Inferior parietal cortex (tissue), 1 donor: Measurements from ENCODE around the gene ROBO3.

Experiments
- DNase-seq: peaks from one replicate; pipeline ENCODE4 v3.0.0-alpha.2; 2016; ENCODE audit errors: extremely low spot score

ROBO3 gene

DNA sequence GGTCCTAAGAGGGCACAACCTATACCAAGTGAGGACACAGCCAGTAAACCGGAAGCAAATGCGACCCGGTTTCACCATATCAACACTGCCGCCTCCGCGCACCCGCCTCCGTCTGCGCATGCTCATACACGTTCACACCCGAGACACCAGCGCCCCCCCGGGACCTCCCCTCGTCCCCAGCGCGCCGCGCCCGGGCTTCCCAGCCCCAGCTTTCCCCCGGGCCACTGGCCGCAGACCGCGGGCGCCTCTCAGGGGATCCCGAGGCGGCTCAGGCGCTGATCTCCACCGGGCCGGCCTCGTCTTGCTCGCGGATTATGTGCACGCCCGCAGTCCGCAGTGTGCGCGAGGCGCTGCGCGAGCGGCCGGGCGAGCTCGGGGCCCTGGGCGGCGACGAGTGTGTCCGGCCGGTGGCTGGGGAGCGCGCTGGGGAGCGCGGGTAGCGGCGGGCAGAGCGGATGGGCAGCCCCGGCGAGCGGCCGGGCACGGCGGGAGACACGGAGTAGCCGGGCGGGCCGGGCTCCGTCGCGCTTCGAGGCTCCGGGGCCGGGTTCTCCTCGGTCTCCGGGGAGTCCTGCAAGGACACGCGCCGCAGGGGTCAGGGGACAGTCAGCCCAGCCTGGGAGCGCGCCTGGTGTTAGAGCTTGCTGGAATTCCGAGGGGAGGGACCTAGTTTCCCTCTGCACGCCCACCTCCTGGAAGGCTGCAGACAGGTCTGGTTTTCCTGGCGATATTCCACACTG, 55.8 kb downstream of the ROBO3 start:
- DNase-seq: no peak

DNA sequence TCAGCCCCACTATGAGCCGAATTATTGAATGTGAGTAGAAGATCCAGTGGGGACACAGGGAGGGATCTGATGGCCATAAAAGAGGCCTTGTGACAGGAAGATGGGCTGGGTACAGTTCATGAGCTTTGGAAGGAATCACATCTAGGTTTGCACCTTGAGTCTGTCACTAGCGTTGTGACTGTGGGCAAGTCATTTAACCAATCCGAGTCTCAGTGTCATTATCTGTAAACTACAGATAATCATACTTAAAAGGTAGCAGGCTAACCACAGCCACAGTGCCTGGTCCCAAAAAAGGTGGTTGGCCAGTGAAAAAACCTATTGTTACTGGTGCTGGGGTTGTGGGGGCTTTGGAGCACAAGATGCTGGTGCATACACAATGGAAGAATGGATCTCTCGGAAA, 57.6 kb downstream of the ROBO3 start:
- DNase-seq: no peak

DNA sequence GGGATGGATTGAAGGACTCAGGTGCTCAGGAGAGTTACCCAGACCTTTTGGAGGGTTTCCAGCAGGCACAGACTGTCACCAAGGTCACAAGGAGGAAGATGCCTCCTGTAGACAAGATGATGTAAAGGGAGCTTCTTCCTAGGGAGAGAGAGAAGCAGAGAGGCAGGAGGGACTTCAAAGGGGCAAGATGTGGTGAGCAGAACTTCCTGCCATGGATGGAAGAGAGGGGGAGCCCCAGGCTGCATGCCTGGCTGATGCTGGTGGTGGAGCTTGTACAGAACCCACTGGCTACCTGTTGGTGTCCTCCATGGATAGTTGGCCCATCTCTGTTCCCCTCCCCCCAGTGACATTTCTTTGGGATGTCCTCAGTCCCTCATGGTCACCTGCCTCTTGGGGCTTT, 58.1 kb downstream of the ROBO3 start:
- DNase-seq: no peak

DNA sequence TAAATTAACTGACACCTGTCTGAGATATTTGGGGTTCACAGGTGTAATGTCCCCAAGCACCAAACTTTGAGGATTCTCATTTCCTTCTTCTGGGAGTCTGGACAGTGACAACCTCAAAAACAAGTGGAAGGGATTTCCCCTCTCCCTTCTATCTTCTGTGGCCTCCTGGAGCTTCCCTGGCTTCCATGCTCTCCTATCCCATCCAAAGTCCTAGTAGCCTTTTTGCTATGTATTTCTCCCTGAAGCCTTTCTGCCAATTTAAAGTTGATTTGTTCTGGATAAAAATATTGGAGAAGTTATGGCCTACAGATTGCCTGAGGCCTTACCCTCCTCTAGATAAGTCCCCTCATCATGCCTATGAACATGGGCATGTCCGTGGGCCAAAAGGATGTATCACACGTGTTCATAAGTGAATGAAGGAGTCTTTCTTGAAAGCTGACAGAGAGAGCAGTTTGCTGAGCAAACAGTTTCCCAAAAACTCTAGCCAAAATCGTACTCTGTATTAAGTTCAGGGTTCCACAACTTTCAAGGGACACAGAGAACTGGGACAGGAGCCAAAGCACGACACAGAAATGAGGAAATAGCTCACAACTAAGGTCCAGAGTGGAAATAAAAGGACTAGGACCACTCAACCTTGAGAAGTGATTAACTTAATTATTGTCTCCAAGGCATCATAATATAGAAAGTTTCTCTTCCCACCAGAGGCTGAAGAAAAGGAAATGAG, 63.9 kb downstream of the ROBO3 start:
- no peak for DNase-seq

DNA sequence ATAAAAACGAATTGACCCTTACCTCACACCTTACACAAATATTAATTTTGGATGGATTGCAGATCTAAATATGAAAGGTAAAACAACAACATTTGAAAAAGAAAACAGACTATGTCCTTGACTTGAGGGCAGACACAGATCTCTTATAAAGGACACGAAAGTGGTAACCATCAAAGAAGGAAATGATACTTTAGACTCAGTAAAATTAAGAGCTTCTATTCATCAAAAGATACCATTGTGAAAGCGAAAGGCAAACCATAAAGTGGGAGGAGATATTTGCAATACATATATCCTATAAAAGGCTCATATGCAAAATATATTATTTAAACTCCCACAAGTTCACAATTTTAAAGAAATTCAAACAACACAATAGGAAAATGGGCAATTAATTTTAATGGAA, 65.6 kb downstream of the ROBO3 start:
- DNase-seq: no peak
